Activated naive CD4-positive, alpha-beta T cell treated with anti-CD3 and anti-CD28 coated beads, Interleukin-2, amount 50 U/mL, for 16 hours (primary cell): ENCODE measurements around the gene C20orf204.

Experiments
- DNase-seq: peaks from one replicate; pipeline ENCODE4 v3.0.0-alpha.2; 2020

Gene C20orf204

GRCh38 chr20:64056889-64057627 lies 21.1 kb downstream of the C20orf204 start:
- peak; percentile 29 for DNase-seq

- peak; percentile 86 for DNase-seq
Measured at GRCh38 chr20:64057628-64058498, 21.9 kb downstream of the C20orf204 start.

- no peak for DNase-seq
Measured at GRCh38 chr20:64058536-64058935, 22.6 kb downstream of the C20orf204 start.

GRCh38 chr20:64062276-64062595 lies 26.3 kb downstream of the C20orf204 start:
- no peak for DNase-seq

GRCh38 chr20:64062596-64063388 lies 26.8 kb downstream of the C20orf204 start, which contains the start of gene TCEA2:
TSS of gene TCEA2 (plus strand) at chr20:64063198. CDS start at chr20:64063313, 115 bp downstream.
- peak; percentile 96 for DNase-seq

GRCh38 chr20:64063389-64064144 lies 27.6 kb downstream of the C20orf204 start:
- peak; percentile 51 for DNase-seq

GRCh38 chr20:64064145-64064698 lies 28.2 kb downstream of the C20orf204 start:
- no peak for DNase-seq

- no peak for DNase-seq
Measured at GRCh38 chr20:64065062-64065973, 29.3 kb downstream of the C20orf204 start.

- no peak for DNase-seq
Measured at GRCh38 chr20:64065974-64066343, 30.0 kb downstream of the C20orf204 start.

- no peak for DNase-seq
Measured at GRCh38 chr20:64067005-64067632, 31.1 kb downstream of the C20orf204 start.

- no peak for DNase-seq
Measured at GRCh38 chr20:64067733-64068307, 31.8 kb downstream of the C20orf204 start.

GRCh38 chr20:64068386-64069208 lies 32.6 kb downstream of the C20orf204 start:
- DNase-seq: no peak

- DNase-seq: no peak
Measured at GRCh38 chr20:64069209-64069613, 33.2 kb downstream of the C20orf204 start.

GRCh38 chr20:64069614-64070243 lies 33.7 kb downstream of the C20orf204 start:
- DNase-seq: no peak

- DNase-seq: no peak
Measured at GRCh38 chr20:64070244-64070993, 34.4 kb downstream of the C20orf204 start.

GRCh38 chr20:64071341-64072332 lies 35.7 kb downstream of the C20orf204 start:
- no peak for DNase-seq
